ENCODE measurements around the gene CLSTN2. TPM values are rescaled to one million over a fixed set of nuclear protein-coding genes. Genes with fewer than 3 reads are reported as not detected.

The CLSTN2 gene
- total and polyA plus RNA-seq, 2 of the 4 experiments (the other 2 are of a cell fraction), result under 0.01 to 0.07 TPM

- Histone ChIP-seq H3K18ac (ENCODE audit: low read depth, low read length) (no peak overlapping the region), H4K20me1 (ENCODE audit: insufficient read depth, low read length) (no peaks in the 10 kb centered on the region), H3K36me3 (ENCODE audit: control insufficient read depth, insufficient read depth, low read length) (no peaks in the 10 kb centered on the region), H2BK5ac (ENCODE audit: low read depth, low read length, poor library complexity, severe bottlenecking) (no peak overlapping the region), H2AK5ac (ENCODE audit: low read depth, low read length) (no peak overlapping the region), H4K91ac (ENCODE audit: insufficient read depth, low read depth, low read length) (no peak overlapping the region), H3K23ac (ENCODE audit: low read depth, low read length) (no peak overlapping the region), H3K56ac (ENCODE audit: extremely low read depth, insufficient read depth, low read length) (no peak overlapping the region), H2AK9ac (replicated peaks; ENCODE audit: low read depth, low read length, poor library complexity) (no peak overlapping the region), H4K5ac (ENCODE audit: low read depth, low read length) (no peak overlapping the region), H2BK15ac (ENCODE audit: low read depth, low read length) (no peak overlapping the region), H4K8ac (ENCODE audit: low read depth in 2 of 2, low read length in 2 of 2) (no peak overlapping the region), H3K4me1 (ENCODE audit: control insufficient read depth, insufficient read depth, low read length) (no peaks in the 10 kb centered on the region; the same call in 1 of the 2 replicates), H3K4me2 (ENCODE audit: low read depth, low read length) (no peak overlapping the region), H3K14ac (replicated peaks; ENCODE audit: low read depth, low read length) (no peak overlapping the region), H2AFZ (replicated peaks; ENCODE audit: low read length, poor library complexity) (no peak overlapping the region), H3K9ac (ENCODE audit: low read depth, low read length) (no peak overlapping the region), H3K79me1 (ENCODE audit: low read depth in 1 of 2, low read length in 2 of 2) (no peaks in the 10 kb centered on the region), H3K4me3 (ENCODE audit: insufficient read depth, low read depth, low read length) (no peak overlapping the region), H3K27ac (ENCODE audit: insufficient read depth, low read length) (no peak overlapping the region), H2BK20ac (ENCODE audit: low read depth, low read length) (no peak overlapping the region), H3K27me3 (ENCODE audit: control insufficient read depth, insufficient read depth, low read length) (no peaks in the 10 kb centered on the region), H3K9me1 (ENCODE audit: insufficient read depth, low read length) (no peaks in the 10 kb centered on the region), H3K4ac (ENCODE audit: low read depth, low read length) (no peak overlapping the region), H3K9me3 (ENCODE audit: control insufficient read depth, insufficient read depth, low read length) (no peaks in the 10 kb centered on the region), H2BK120ac (ENCODE audit: low read depth, low read length) (no peak overlapping the region)
- no peak for TF ChIP-seq BHLHE40 (IDR thresholded peaks at IDR 0.05; ENCODE audit: low read depth, low read length)
- TF ChIP-seq, protein P1, sequence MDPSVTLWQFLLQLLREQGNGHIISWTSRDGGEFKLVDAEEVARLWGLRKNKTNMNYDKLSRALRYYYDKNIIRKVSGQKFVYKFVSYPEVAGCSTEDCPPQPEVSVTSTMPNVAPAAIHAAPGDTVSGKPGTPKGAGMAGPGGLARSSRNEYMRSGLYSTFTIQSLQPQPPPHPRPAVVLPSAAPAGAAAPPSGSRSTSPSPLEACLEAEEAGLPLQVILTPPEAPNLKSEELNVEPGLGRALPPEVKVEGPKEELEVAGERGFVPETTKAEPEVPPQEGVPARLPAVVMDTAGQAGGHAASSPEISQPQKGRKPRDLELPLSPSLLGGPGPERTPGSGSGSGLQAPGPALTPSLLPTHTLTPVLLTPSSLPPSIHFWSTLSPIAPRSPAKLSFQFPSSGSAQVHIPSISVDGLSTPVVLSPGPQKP (IDR thresholded peaks at IDR 0.05; ENCODE audit: borderline replicate concordance, low read depth, low read length), result no peak
- TF ChIP-seq RAD21 (IDR thresholded peaks at IDR 0.05; ENCODE audit: low read length), result no peak
- TF ChIP-seq RFX5 (IDR thresholded peaks at IDR 0.05; ENCODE audit: low read depth, low read length), result no peak
- TF ChIP-seq NFE2L2 (IDR thresholded peaks at IDR 0.05; ENCODE audit: low read depth, low read length), result no peak
- no peak for TF ChIP-seq MAFK (IDR thresholded peaks at IDR 0.05; ENCODE audit: low read depth, low read length)
- TF ChIP-seq MXI1 (IDR thresholded peaks at IDR 0.05; ENCODE audit: borderline replicate concordance, low read depth, low read length), result no peak
- TF ChIP-seq RCOR1 (IDR thresholded peaks at IDR 0.05; ENCODE audit: insufficient replicate concordance, low read length), result no peak
- no peak for TF ChIP-seq POLR2A (IDR thresholded peaks at IDR 0.05; ENCODE audit: low read depth, low read length)
- TF ChIP-seq CHD1 (IDR thresholded peaks at IDR 0.05; ENCODE audit: low read depth, low read length), result no peak
- TF ChIP-seq FOS (IDR thresholded peaks at IDR 0.05; ENCODE audit: low read depth, low read length), result no peak
- no peak for ATAC-seq (ENCODE audit: low read depth)
- dilution Hi-C loops (cut with HindIII; ENCODE audit: low sequenced_read_pairs, unreplicated experiment), result no loop called here
- POLR2A ChIA-PET (ENCODE audit: unreplicated experiment), result no interaction called here
- BruUV-seq (replicated peaks), result no TSS peak
- in situ Hi-C loops (cut with MboI; ENCODE audit: low sequenced_read_pairs), result no loop called here
- no CpG with 5 or more reads among the region's 1 CpG for WGBS, 2 experiments (ENCODE audit: extremely low coverage in 2 of 2, insufficient read length in 1 of 2)
- intact Hi-C loops (cut with micrococcal nuclease), result no loop called here
- CTCF ChIA-PET, result interaction anchor here (0.9 kb wide), 1 partner anchor 109 kb away, joined by 3 read pairs; no protein-coding TSS in a partner anchor
- no peak for DNase-seq
Observed at GRCh38 chr3:140421884-140422283, 486.9 kb downstream of the CLSTN2 start.

Measured in IMR-90 (cell line).